NOMO-1 treated with DMSO at 0.1 percent for 48 hours (cell line): ENCODE results near the gene PCAT6.
A peak's percentile ranks its signal among the peaks of the same experiment; 100 is the strongest.
"Not testable (repeated sequence)": the region's sequence is repeated elsewhere in the genome, so short reads cannot be mapped to it uniquely, and the experiment has no call there.

Experiments
- DNase-seq: peaks from one replicate; lab custom pipeline; 2025; ENCODE audit not compliant: unreplicated experiment; lab: John Stamatoyannopoulos, UW

Gene PCAT6

DNA sequence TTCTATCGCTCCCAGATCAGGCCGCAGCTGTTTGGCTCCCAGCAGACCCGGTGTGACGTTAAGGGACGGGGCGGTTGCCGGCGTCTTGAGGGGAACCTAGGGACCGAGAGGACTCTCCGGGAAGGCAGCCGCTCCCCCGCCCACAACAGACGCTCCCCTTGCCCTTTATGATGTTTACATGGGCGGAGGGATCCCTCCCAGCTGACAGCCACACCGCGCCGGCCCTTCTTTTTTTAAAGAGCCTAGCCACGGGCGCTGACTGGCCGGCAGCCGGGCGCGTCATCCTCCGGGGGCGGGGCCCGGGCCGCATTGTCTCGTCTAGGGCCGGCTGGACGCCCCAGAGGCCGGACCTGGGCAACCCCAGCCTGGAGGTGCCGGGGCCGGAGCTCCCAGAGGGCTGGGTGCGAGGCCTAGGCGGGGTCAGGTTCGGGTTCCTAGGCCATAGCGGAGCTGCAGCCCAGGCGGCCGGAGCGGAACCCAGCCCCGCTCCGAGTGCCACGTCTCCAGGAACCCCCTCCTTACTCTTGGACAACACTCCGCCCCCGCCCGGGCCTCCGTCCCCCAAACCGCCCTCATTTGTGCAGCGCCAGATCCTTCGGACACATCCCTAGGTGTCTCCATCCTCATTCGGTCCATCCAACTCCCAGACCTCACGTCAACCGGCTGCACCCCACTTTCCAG lies at the start of gene PCAT6:
PCAT6 (plus strand) TSS at position 340 of the 681 bp plus-strand sequence.
- DNase-seq: peak; percentile 89

- no peak for DNase-seq
These were observed 48.7 kb upstream of the PCAT6 start for GRCh38 chr1:202762019-202762418.

DNA sequence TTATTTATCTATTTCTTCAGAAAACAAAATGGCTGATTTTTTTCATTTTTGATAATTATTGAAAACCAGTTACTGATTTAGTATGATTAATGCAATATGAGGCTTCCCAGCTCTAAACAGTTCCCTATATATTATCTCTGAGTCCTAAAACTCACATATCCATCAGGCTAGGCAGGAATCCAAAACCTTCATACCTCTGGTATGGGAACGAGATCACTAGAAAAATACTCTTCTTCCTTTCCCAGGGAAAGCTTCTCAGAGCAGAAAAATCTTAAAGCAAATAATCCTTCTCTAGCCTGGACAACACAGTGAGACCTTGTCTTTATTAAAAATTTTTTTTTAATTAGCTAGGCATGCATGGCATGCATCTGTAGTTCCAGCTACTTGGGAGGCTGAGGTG lies 45.0 kb upstream of the PCAT6 start:
- no peak for DNase-seq

DNA sequence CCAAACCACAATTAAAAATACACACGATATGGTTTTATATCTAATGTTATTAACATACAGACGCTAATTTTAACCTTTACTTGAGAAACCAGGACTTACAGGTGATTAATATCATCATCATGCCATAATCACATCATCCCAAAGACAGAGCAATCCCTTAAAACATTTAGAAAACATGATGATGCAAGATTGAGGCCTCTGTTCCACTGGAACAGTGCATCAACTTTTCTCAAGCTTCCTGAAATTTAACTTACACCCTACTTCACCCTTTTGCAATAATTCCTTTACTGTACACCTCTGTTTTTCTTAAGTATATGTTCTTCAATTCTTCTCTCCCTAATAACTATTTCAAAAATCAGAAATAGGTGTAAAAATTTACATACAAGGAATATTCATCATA lies 40.6 kb upstream of the PCAT6 start:
- no peak for DNase-seq

DNA sequence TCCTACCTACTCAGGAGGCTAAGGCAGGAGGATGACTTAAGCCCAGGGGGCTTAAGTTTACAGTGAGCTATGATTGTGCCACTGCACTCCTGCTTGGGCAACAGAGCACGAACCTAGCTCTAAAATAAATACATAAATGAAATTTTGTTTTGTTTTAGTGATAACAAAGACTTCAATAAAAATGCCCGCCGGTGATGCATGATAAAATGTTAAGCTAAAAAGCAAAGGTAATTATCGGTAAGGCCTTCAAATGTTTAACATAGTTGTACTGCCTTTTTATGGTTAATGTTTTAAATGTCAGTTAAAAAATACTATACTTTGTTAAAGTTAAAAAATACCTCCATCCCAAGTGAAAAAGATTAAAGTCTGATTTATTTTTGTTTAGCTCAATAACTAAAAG lies 29.6 kb upstream of the PCAT6 start:
- no peak for DNase-seq

DNA sequence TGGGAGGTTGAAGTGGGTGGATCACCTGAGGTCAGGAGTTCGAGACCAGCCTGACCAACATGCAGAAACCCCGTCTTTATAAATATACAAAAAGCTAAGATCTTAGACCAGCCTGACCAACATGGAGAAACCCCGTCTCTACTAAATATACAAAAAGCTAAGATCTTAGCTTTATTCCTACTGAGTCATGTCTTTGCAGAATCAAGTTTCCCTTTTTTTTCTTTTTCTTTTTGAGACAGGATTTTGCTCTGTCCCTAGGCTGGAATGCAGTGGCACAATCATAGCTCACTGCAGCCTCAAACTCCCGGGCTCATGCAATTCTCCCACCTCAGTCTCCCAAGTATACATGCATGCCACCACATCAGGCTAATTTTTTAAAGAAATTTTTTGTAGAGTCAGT lies 23.9 kb upstream of the PCAT6 start:
- DNase-seq: no peak

DNA sequence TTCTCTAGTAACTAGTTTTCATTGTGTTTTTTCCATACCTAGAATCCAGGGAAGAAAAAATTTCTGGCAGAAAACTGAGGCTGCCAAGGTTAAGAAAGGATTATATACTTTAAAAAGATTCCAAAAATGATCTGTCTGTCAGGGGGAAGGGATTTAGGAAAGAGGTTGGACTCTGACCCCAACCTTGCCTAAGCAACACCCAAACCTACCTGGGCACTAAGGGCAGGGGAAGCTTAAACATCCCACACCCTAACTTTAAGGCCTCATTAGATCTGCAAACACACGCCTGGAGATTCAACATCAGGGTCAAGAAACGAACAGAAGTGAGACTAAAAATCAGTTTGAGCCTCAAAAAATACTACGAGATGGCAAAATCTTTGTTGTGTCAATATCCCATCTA lies 22.0 kb upstream of the PCAT6 start:
- DNase-seq: no peak

DNA sequence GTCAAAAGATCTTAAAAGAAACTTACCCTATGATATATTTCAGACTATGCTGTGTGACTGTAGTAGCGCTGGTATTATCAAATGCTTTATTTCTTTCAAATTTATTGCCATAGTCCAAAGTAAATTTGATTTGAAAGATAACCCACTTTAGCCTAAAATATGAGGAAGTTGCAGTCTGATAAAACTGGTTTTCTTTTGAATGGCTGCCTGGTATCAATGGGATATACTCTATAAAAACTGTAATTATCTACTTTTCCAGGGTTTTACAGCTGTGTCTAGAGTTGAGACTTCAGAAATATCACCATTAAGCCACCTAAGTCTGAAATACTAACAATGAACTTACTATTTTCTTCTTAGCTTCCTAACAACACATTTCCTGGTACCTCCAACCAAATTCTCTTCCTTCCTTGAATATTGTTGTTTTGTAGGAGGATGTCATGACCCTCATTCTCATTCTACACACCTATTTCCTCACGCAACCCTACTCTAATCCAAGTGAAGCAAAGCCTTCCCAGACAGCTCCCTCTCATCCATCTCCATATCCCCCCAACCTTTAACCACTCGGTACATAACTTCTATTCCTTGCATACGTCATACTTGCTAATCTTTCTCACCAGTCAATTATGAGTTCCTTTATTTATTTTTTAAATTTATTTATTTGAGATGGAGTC lies 19.5 kb upstream of the PCAT6 start:
- no peak for DNase-seq

DNA sequence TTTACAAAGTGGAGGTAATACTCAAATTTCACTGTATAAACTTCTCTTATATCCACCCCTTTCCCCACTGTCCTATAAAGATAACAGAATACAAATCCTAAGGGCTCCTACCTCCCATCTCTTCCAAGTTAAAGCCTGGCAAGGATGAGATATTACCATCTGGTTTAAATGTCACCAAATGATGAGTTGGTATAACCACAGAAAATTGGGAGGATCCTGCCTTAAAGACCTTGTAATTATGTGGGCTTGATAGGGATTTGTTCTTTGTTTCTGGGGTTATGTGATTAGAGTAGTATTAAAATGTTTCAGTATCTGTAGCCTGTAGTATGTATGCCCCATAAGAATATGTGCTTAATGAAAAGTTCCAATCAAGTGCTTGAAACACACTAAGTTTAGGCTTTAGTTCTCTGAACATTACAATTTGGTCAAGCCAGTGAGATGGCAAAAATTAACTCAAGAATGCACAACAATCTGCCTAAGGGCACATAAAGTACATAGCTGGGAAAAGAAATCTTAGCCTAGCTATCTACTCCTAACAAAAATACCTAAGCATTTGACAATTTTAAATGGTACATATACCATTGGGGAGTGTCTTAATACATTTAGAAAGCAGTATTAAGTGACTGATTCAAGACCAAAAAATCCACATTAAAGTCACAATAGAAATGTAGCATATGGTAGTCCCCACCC lies 16.6 kb upstream of the PCAT6 start:
- no peak for DNase-seq

- not testable (repeated sequence) for DNase-seq
These were observed 15.8 kb upstream of the PCAT6 start for GRCh38 chr1:202794931-202795330.

DNA sequence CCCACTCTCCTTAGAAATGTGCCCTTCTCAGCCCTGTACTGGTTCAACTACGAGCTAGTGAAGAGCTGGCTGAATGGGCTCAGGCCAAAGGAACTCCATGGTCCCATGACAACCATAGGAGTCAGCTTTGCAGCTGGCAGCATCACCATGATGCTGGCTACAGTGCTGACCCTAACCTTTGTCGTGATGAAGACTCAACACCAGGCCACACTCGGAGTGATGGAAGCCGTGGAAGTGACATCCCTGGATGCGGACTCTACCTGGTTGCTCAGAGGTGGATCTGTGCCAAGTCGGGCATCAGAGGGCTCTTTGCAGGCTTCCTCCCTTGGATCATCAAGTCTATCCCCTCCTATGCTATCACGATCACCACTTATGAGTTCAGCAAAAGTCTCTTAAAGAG lies 14.1 kb upstream of the PCAT6 start:
- DNase-seq: no peak

DNA sequence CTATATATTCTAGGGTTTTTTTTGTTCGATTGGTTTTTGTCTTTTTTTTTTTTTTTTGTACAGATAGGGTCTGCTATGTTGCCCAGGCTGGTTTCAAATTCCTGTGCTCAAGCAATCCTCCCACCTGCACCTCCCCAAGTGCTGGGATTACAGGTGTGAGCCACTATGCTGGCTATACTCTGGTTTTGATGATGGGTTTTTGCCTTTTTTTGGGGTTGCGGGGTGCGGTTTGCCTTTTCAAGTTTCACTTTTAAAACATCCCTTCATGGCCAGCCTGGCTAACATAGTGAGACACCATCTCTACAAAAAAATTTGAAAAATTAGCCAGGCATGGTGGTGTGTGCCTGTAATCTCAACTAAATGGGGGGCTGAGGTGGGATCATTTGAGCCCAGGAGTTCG lies 12.5 kb upstream of the PCAT6 start:
- DNase-seq: no peak

- DNase-seq: no peak
These were observed 11.9 kb upstream of the PCAT6 start for GRCh38 chr1:202798792-202799331.

DNA sequence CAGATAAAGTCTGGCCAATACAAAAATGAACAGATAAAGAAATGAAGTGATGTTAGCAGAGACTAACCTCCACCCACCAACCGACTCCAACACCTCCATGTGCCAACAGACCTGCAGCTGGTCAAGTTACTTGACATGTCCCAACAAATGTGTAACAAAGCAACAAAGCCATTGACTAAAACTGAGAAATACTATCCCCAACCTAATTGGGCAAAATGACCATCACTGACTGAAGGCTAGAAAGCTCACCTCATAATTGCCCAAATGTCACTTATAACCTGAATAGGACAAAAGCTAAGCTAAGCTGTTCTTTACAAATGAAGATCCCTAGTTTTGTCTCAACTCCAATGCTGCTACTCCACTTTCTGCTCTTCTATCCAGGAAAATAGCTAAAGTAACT lies 10.0 kb upstream of the PCAT6 start:
- no peak for DNase-seq

GRCh38 chr1:202801175-202801574 lies 9.6 kb upstream of the PCAT6 start:
- no peak for DNase-seq

DNA sequence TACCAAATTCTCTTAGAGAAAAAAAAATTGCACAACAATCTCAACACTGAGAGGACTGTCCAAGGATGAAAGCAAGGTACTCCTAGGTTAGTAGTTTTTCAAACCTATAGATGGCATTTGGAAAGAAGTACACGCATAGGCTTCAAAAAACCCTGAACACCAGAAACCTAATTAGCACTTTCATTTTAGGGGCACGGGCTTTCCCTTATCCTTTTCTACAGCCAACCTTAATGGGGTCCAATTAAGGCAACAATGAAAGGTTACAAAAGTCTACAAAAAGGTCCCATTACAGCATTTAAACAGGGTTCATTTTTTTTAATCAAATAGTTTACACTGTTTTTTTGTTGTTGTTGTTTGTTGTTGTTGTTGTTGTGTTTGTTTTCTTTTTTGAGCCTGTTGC lies 8.7 kb upstream of the PCAT6 start:
- no peak for DNase-seq

- no peak for DNase-seq
These were observed 7.5 kb upstream of the PCAT6 start for GRCh38 chr1:202802998-202803932.

DNA sequence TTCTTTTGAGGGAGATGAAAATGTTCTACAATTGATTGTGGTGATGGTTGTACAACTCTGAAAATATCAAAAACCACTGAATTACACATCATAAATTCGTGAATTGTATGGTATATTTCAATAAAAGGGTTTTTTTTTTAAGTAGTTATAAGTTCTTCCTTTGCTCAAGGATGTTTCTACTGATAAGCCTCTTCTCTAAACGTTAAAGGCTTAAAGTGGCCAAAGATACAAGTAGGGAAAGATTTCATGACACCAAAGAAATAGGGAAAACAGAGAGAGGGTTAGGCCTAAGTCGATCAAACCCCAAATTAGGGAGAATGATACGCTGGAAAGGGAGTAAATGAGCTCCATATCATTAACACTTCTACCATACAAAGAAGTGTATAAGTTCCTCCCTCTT lies 6.6 kb upstream of the PCAT6 start:
- no peak for DNase-seq

- no peak for DNase-seq
These were observed 4.6 kb upstream of the PCAT6 start for GRCh38 chr1:202805886-202806844.
